GM08714 (cell line): Measurements from ENCODE around the gene HOXA5.

ENCODE experiments used
- H3K4me3 ChIP-seq: fragments of 200-500 bp; sonication (Bioruptor generic); 2 replicates; pipeline ENCODE4 v1.5.1; 2014; ENCODE audit warnings: mild to moderate bottlenecking, low read length, inconsistent platforms
- ZNF274 ChIP-seq: IDR thresholded peaks from 2 replicates; pipeline ENCODE4 v1.6.1; 2012; ENCODE audit warnings: mild to moderate bottlenecking, low read depth, low read length

HOXA5 gene

GRCh38 chr7:27101171-27101956, 42.1 kb downstream of the HOXA5 start:
- no peak for TF ChIP-seq ZNF274
- H3K4me3 ChIP-seq: no peak overlapping the region

- TF ChIP-seq ZNF274: no peak
- H3K4me3 ChIP-seq: no peak overlapping the region
Measured at GRCh38 chr7:27100694-27101170, 42.7 kb downstream of the HOXA5 start.

- H3K4me3 ChIP-seq: no peak overlapping the region
- no peak for TF ChIP-seq ZNF274
Measured at GRCh38 chr7:27099453-27100370, 43.8 kb downstream of the HOXA5 start.

- no peak for TF ChIP-seq ZNF274
- no peak overlapping the region for H3K4me3 ChIP-seq
Measured at GRCh38 chr7:27098578-27099451, 44.7 kb downstream of the HOXA5 start.

GRCh38 chr7:27097686-27098577, 45.5 kb downstream of the HOXA5 start:
- no peak overlapping the region; the same call in 1 of the 2 replicates for H3K4me3 ChIP-seq
- TF ChIP-seq ZNF274: no peak

GRCh38 chr7:27096768-27097514, 46.5 kb downstream of the HOXA5 start:
- TF ChIP-seq ZNF274: no peak
- H3K4me3 ChIP-seq: peak overlapping the region; percentile 78

GRCh38 chr7:27095897-27096767, 47.3 kb downstream of the HOXA5 start, which contains the start of gene HOXA1:
HOXA1 (minus strand) TSS chr7:27096000; CDS start chr7:27095912, 88 bp downstream.
- peak within 1 kb of the TSS; percentile 78 for H3K4me3 ChIP-seq
- TF ChIP-seq ZNF274: no peak

- peak overlapping the region; percentile 78 for H3K4me3 ChIP-seq
- TF ChIP-seq ZNF274: no peak
Measured at GRCh38 chr7:27095050-27095896, 48.2 kb downstream of the HOXA5 start.

- no peak overlapping the region for H3K4me3 ChIP-seq
- no peak for TF ChIP-seq ZNF274
Measured at GRCh38 chr7:27094304-27095049, 49.0 kb downstream of the HOXA5 start.
